ENCODE results near the gene OR10K1. TPM values are rescaled to one million over a fixed set of nuclear protein-coding genes. Genes with fewer than 3 reads are reported as not detected.

The OR10K1 gene, protein sequence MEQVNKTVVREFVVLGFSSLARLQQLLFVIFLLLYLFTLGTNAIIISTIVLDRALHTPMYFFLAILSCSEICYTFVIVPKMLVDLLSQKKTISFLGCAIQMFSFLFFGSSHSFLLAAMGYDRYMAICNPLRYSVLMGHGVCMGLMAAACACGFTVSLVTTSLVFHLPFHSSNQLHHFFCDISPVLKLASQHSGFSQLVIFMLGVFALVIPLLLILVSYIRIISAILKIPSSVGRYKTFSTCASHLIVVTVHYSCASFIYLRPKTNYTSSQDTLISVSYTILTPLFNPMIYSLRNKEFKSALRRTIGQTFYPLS
- total RNA-seq (2021; ENCODE audit: unreplicated experiment) (not detected), Bru-seq, nascent RNA (not detected), BruChase-seq, experiment 1, labeled RNA remaining after a 2-hour chase (not detected), BruChase-seq, experiment 2, labeled RNA remaining after a 6-hour chase (not detected)
- not detected for polyA plus RNA-seq (2012; ENCODE audit: insufficient read length)
- long read RNA-seq = 0 reads

DNA sequence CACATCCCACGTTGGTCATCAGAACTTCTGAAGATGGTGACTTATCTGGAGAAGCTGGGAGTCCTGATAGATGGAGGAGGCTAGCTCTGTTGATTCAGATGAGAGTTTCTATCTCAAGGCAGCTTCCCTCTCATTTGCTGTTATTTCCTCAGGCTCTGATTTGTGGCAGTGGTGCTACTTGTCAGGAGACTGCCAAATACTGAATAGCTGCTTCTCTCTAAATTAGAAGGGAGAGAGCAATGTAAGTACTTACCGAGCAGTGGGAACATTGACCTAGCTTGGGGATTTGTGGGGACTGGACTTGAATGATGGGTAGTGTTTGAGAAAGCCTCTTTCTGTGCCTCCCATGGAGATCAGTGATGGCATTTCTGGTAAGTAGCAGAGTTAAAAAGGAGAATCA, at the start of gene OR10K1:
TSS of gene OR10K1 (plus strand) at position 301 of the 400 bp plus-strand sequence. CDS start 3,728 bp downstream, outside the sequence.
- POLR2A ChIA-PET = no interaction called here
- Histone ChIP-seq H3K9me3 (ENCODE audit: control insufficient read depth, insufficient read depth, low read depth, low read length) (peaks cover 4% of the 10 kb centered on the region; the same call in 1 of the 2 replicates), H3K36me3 (ENCODE audit: control insufficient read depth, insufficient read depth, low read length) (no peaks in the 10 kb centered on the region), H3K4me1 (ENCODE audit: control insufficient read depth, insufficient read depth, low read length) (no peaks in the 10 kb centered on the region), H3K27me3 (ENCODE audit: control insufficient read depth, insufficient read depth, low read length) (no peaks in the 10 kb centered on the region), H3K27ac (ENCODE audit: low read length) (no peak within 1 kb of the TSS), H3K4me3 (ENCODE audit: low read depth in 2 of 2, low read length in 2 of 2) (no peak within 1 kb of the TSS)
- TF ChIP-seq TCF7L2 (IDR thresholded peaks at IDR 0.05; ENCODE audit: low read depth, low read length) (no peak), POLR2AphosphoS5 (IDR thresholded peaks at IDR 0.05; ENCODE audit: low read depth, low read length) (no peak), SIN3A (IDR thresholded peaks at IDR 0.05; ENCODE audit: borderline replicate concordance, insufficient read depth, low read depth, low read length) (no peak)
- TF ChIP-seq, protein P1, sequence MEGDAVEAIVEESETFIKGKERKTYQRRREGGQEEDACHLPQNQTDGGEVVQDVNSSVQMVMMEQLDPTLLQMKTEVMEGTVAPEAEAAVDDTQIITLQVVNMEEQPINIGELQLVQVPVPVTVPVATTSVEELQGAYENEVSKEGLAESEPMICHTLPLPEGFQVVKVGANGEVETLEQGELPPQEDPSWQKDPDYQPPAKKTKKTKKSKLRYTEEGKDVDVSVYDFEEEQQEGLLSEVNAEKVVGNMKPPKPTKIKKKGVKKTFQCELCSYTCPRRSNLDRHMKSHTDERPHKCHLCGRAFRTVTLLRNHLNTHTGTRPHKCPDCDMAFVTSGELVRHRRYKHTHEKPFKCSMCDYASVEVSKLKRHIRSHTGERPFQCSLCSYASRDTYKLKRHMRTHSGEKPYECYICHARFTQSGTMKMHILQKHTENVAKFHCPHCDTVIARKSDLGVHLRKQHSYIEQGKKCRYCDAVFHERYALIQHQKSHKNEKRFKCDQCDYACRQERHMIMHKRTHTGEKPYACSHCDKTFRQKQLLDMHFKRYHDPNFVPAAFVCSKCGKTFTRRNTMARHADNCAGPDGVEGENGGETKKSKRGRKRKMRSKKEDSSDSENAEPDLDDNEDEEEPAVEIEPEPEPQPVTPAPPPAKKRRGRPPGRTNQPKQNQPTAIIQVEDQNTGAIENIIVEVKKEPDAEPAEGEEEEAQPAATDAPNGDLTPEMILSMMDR (IDR thresholded peaks at IDR 0.05) = no peak
- TF ChIP-seq, protein P2, sequence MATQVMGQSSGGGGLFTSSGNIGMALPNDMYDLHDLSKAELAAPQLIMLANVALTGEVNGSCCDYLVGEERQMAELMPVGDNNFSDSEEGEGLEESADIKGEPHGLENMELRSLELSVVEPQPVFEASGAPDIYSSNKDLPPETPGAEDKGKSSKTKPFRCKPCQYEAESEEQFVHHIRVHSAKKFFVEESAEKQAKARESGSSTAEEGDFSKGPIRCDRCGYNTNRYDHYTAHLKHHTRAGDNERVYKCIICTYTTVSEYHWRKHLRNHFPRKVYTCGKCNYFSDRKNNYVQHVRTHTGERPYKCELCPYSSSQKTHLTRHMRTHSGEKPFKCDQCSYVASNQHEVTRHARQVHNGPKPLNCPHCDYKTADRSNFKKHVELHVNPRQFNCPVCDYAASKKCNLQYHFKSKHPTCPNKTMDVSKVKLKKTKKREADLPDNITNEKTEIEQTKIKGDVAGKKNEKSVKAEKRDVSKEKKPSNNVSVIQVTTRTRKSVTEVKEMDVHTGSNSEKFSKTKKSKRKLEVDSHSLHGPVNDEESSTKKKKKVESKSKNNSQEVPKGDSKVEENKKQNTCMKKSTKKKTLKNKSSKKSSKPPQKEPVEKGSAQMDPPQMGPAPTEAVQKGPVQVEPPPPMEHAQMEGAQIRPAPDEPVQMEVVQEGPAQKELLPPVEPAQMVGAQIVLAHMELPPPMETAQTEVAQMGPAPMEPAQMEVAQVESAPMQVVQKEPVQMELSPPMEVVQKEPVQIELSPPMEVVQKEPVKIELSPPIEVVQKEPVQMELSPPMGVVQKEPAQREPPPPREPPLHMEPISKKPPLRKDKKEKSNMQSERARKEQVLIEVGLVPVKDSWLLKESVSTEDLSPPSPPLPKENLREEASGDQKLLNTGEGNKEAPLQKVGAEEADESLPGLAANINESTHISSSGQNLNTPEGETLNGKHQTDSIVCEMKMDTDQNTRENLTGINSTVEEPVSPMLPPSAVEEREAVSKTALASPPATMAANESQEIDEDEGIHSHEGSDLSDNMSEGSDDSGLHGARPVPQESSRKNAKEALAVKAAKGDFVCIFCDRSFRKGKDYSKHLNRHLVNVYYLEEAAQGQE (IDR thresholded peaks at IDR 0.05; ENCODE audit: insufficient read depth in 1 of 2, low read depth in 2 of 2, low read length in 1 of 2) = no peak
- no TSS peak for BruUV-seq (replicated peaks)
- intact Hi-C loops (cut with micrococcal nuclease; ENCODE audit: unreplicated experiment) (no loop called here), in situ Hi-C loops (cut with HindIII; ENCODE audit: low pct_unique_long_range_greater_than_20kb, low sequenced_read_pairs) (no loop called here)
- no peak for ATAC-seq
- no peak for DNase-seq (ENCODE audit: low read depth, low spot score)
- CTCF ChIA-PET = no interaction called here

DNA sequence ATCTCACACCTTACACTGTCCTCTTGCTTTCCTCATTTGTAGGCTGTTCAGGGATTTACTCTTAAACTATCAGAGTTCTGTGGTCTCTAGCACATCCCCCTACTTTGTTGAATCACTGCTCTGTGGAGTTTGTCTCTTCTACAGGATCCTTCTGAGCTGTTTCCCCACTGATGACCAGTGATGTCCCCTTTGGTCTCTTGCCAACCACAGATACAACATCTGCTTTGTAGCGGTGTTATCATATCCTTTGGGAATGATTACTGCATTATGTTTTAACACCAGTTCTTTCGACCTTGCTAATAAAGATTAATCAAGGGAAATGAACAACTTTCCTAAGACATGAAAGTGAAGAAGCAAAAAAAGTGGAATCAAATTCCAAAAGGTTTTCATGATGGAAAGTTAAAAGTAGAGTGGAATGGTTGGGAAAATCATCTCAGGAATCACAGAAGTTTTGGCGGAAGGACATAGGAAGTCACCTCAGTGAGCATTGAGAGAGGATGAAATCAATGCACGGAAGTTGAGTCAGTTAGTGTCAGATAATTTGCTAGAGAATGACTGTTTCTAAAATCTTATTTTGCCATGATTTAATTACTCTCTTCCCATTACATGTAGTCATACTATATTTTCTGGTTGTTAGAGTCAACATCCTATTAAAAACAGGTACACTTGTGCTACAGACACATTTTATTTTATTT, 46.8 kb upstream of the OR10K1 start:
- H3K4me1 ChIP-seq (ENCODE audit: control insufficient read depth, insufficient read depth, low read length) = no peaks in the 10 kb centered on the region
- POLR2A ChIA-PET = no interaction called here
- no peak overlapping the region for H3K4me3 ChIP-seq (ENCODE audit: low read depth in 2 of 2, low read length in 2 of 2)
- CTCF ChIA-PET = no interaction called here
- H3K9me3 ChIP-seq (ENCODE audit: control insufficient read depth, insufficient read depth, low read depth, low read length) = no peaks in the 10 kb centered on the region
- no peak for DNase-seq (ENCODE audit: low read depth, low spot score)
- no peak for ATAC-seq
- no peaks in the 10 kb centered on the region; the same call in 1 of the 2 replicates for H3K27me3 ChIP-seq (ENCODE audit: control insufficient read depth, insufficient read depth, low read length)
- no peak overlapping the region for H3K27ac ChIP-seq (ENCODE audit: low read length)
- BruUV-seq (replicated peaks) = no TSS peak
- intact Hi-C loops (cut with micrococcal nuclease; ENCODE audit: unreplicated experiment) (no loop called here), in situ Hi-C loops (cut with HindIII; ENCODE audit: low pct_unique_long_range_greater_than_20kb, low sequenced_read_pairs) (no loop called here)
- no peaks in the 10 kb centered on the region for H3K36me3 ChIP-seq (ENCODE audit: control insufficient read depth, insufficient read depth, low read length)
- no peak for TF ChIP-seq POLR2AphosphoS5 (IDR thresholded peaks at IDR 0.05; ENCODE audit: low read depth, low read length)
- TF ChIP-seq, protein P1 (IDR thresholded peaks at IDR 0.05) = no peak
- TF ChIP-seq SIN3A (IDR thresholded peaks at IDR 0.05; ENCODE audit: borderline replicate concordance, insufficient read depth, low read depth, low read length) = no peak
- TF ChIP-seq TCF7L2 (IDR thresholded peaks at IDR 0.05; ENCODE audit: low read depth, low read length) = no peak
- TF ChIP-seq, protein P2 (IDR thresholded peaks at IDR 0.05; ENCODE audit: insufficient read depth in 1 of 2, low read depth in 2 of 2, low read length in 1 of 2) = no peak
